ENCODE data around the gene GABPB1. TPM values are rescaled to one million over a fixed set of nuclear protein-coding genes. Genes with fewer than 3 reads are reported as not detected.
"Not testable (repeated sequence)": the region's sequence is repeated elsewhere in the genome, so short reads cannot be mapped to it uniquely, and the experiment has no call there.

The GABPB1 gene
- total RNA-seq: 82.1 TPM

DNA sequence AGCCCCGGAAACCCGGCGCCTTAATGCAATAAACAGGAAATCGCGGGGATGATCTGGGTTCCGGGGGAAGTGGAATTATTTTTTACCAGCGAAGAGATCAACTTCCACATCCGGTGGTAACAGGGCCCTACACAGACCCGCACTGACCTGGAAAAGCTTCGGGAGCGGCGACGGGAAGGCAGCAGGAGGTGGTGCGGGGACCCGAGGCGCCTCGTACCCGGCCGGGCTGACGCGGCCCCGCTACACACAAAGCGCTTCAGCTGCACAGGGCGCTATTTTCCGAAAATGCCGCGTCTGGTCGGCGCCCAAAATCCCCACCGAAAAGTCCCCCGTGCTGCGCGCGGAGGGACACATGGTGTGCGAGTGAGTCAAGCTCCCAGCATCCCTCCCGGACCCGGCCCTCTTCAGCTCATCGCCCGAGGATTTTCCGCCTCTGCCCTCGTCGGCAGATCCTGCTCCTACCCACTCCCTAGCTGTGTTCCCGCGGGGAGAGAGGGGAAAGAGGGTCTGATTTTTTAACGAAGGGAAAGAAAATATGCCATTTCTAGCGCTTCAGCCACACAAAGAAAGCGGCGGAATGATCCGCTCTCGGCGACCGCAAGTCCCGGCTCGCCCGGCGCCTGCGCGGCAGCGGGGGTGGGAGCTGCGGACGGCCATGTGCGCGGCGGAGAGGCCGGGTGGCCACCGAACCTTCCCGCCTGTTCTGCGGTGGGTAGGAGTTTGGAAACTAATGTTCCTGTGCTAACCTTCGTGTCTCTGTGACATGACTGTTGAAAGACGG lies at the start of gene GABPB1:
GABPB1 (minus strand) TSS at position 361 of the 781 bp plus-strand sequence. CDS start 45,400 bp downstream, outside the sequence.
- Histone ChIP-seq H3K4me3 (ENCODE audit: low read length) (peak within 1 kb of the TSS; percentile 93), H3K27me3 (ENCODE audit: insufficient read depth, low read length) (no peaks in the 10 kb centered on the region), H3K4me1 (ENCODE audit: insufficient read depth, low read length) (peaks cover 54% of the 10 kb centered on the region), H3K9me3 (ENCODE audit: low read depth, low read length) (no peaks in the 10 kb centered on the region)

DNA sequence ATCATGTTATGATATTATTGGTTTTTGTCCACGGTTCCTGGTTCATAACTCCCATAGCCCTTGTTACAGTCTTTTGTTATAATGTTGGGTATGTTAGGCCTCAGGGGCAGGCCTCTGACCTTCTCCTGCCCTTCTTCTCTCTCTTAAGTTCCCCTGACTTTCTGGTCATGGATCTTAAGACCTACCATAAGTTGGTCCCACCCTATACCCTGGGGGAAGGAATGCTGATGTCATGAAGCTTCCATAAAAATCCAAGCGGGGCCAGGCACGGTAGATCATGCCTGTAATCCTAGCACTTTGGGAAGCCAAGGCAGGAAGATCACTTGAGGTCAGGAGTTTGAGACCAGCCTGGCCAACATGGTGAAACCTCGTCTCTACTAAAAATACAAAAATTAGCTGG lies 36.6 kb upstream of the GABPB1 start:
- H3K4me1 ChIP-seq (ENCODE audit: insufficient read depth, low read length): peaks cover 14% of the 10 kb centered on the region
- not testable (repeated sequence) for H3K27me3 ChIP-seq (ENCODE audit: insufficient read depth, low read length); H3K4me3 ChIP-seq (ENCODE audit: low read length); H3K9me3 ChIP-seq (ENCODE audit: low read depth, low read length)

DNA sequence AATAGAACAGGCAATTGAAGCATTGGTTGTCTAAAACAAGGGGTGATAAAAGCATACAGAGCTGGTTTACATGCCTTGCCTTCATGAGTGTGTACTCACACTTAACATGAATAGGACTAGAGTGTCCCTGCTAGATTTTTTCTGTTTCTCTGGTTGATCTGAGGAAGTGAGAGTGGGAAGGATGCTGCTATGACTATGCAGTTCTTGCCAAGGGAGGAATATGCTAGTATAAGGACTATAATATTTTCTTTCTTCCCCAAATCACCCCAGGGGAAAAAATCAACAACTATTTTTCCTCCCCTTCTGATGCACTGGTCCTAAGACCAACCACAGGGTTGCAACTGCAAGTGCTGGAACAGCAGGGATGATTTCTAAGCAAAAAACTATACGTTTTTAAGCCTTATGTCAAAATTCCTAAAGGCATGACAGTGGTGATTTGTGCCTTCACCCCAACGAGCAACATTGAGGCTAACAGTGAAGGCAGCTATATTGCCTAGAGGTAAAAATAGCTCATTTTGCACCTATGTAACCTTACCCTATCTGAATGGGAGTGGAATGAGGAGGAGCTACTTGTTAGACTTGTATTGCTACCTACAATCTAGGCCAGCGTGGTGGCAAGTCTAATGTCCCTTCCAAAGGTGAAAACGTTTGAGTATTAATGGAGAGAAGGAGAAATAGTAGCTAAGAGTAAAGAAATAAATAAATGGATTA lies 35.7 kb upstream of the GABPB1 start:
- H3K4me3 ChIP-seq (ENCODE audit: low read length): no peak overlapping the region
- no peaks in the 10 kb centered on the region for H3K27me3 ChIP-seq (ENCODE audit: insufficient read depth, low read length)
- H3K4me1 ChIP-seq (ENCODE audit: insufficient read depth, low read length): peaks cover 14% of the 10 kb centered on the region
- H3K9me3 ChIP-seq (ENCODE audit: low read depth, low read length): no peaks in the 10 kb centered on the region

DNA sequence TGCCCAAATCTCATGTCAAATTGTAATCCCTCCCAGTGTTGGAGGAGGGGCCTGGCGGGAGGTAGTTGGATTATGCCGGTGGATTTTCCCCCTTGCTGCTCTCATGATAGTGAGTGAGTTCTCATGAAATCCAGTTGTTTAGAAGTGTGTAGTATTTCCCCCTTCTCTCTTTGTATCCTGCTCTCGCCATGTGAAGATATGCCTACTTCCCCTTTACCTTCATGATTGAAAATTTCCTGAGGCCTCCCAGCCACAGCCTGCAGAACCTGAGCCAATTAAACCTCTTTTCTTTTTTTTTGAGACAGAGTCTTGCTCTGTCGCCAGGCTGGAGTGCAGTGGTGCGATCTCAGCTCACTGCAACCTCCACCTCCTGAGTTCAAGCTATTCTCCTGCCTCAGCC lies 27.4 kb upstream of the GABPB1 start:
- not testable (repeated sequence) for H3K4me3 ChIP-seq (ENCODE audit: low read length); H3K9me3 ChIP-seq (ENCODE audit: low read depth, low read length); H3K4me1 ChIP-seq (ENCODE audit: insufficient read depth, low read length); H3K27me3 ChIP-seq (ENCODE audit: insufficient read depth, low read length)

DNA sequence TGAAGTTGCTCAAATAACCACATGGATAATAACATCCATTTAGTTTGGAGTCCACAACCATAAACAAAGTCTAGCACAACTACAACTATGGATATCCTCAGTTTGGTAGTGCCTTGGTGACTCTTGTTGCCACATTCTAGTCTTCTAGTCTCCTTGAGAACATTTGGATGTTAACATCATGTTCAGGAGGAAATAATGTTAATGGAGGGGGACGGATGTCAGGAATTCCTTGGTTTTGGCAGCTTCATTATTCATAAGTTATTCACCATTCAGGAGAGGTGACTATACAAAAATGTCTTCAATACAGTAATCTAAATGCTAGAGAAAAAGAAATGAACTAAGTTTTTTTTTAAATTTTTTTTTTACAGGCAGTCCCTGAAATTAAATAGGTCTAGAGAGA lies 26.4 kb upstream of the GABPB1 start:
- Histone ChIP-seq H3K27me3 (ENCODE audit: insufficient read depth, low read length) (no peaks in the 10 kb centered on the region), H3K9me3 (ENCODE audit: low read depth, low read length) (no peaks in the 10 kb centered on the region), H3K4me1 (ENCODE audit: insufficient read depth, low read length) (peaks cover 8% of the 10 kb centered on the region), H3K4me3 (ENCODE audit: low read length) (no peak overlapping the region)

DNA sequence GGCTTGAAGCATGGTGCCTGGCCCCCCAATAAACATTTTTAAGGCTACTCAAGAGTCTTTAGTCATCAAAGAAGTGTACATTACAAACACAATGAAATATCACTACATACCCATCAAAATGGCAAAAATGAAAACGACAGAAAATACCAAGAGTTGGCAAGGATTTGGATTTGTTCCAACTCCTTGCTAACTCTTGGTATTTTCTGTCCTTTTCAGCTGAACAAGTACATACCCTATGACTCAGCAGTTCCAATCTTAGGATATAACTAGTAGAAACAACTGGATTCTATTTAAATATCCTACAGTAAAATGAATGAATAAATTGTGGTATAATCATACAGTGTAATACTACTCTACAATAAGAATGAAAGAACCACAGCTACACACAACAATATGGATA lies 25.1 kb upstream of the GABPB1 start:
- H3K27me3 ChIP-seq (ENCODE audit: insufficient read depth, low read length): no peaks in the 10 kb centered on the region
- H3K9me3 ChIP-seq (ENCODE audit: low read depth, low read length): no peaks in the 10 kb centered on the region
- no peak overlapping the region for H3K4me3 ChIP-seq (ENCODE audit: low read length)
- peaks cover 8% of the 10 kb centered on the region for H3K4me1 ChIP-seq (ENCODE audit: insufficient read depth, low read length)

DNA sequence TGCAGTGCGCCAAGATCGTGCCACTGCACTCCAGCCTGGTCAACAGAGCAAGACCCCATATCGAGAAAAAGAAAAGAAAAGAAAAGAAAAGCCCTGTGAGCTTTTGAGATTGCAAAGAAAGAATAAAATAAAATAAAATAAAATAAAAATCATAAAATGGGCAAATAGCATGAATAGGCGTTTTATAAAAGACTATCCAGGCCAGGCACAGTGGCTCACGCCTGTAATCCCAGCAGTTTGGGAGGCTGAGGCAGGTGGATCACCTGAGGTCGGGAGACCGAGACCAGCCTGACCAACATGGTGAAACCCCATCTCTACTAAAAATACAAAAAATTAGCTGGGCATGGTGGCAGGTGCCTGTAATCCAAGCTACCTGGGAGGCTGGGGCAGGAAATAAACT lies 24.4 kb upstream of the GABPB1 start:
- not testable (repeated sequence) for H3K4me3 ChIP-seq (ENCODE audit: low read length); H3K4me1 ChIP-seq (ENCODE audit: insufficient read depth, low read length); H3K27me3 ChIP-seq (ENCODE audit: insufficient read depth, low read length); H3K9me3 ChIP-seq (ENCODE audit: low read depth, low read length)

DNA sequence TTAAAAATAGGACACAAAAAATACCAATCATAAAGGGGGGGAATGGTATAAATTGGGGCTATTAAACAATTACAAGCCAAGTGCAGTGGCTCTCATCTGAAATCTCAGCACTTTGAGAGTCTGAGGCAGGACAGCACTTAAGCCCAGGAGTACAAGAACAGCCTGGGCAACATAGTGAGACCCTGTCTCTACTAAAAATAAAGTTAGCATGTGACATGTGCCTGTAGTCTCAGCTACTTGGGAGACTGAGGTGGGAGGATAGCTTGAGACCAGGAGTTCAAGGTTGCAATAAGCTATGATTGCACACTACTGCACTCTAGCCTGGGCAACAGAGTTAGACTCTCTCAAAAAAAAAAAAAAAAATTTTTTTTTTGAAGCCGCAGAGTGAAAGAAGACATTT lies 23.8 kb upstream of the GABPB1 start:
- Histone ChIP-seq H3K27me3 (ENCODE audit: insufficient read depth, low read length) (no peaks in the 10 kb centered on the region), H3K4me1 (ENCODE audit: insufficient read depth, low read length) (peaks cover 8% of the 10 kb centered on the region), H3K4me3 (ENCODE audit: low read length) (no peak overlapping the region), H3K9me3 (ENCODE audit: low read depth, low read length) (no peaks in the 10 kb centered on the region)

DNA sequence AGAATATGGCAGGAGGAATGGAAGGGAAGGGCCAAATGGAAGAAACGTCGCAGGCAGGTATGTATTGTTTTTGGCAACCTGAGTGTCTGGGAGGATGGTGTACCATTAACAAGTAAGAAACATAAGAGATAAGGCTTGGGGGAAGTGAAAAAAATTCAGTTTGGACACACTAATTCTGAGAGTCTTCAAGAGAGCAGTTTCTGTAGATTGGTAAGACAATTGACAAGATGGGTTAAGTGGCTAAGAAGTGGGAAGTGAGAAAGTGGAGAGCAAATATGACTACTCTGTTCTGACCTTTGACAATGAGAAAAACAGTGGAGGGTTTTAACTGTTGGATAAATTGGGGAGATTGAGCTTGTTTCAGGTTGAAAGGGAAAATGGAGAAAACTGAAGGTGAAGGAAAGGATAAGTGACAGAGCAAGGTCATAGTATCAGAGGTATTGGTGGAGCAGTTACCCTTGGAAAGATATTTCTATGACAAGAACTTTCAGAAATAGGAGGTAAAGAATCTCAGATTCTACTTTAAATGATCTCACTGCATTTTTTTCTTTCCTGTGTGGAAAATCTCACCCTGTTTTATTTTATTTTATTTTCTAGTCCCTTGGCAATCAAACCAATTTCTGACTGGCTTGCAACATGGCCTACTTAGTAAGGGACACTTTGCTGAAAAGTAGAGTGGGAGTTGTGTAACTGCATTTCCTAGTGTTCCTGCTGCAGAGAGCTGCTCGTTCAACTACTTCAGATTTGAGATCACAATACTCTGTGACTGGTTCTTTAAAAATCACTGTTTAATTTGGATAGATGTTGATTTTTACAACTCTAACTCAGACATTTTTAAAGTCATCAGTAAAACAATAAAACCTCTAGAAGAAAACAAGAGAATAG lies 23.1 kb upstream of the GABPB1 start:
- Histone ChIP-seq H3K4me3 (ENCODE audit: low read length) (no peak overlapping the region), H3K9me3 (ENCODE audit: low read depth, low read length) (no peaks in the 10 kb centered on the region), H3K27me3 (ENCODE audit: insufficient read depth, low read length) (no peaks in the 10 kb centered on the region), H3K4me1 (ENCODE audit: insufficient read depth, low read length) (peaks cover 8% of the 10 kb centered on the region)

DNA sequence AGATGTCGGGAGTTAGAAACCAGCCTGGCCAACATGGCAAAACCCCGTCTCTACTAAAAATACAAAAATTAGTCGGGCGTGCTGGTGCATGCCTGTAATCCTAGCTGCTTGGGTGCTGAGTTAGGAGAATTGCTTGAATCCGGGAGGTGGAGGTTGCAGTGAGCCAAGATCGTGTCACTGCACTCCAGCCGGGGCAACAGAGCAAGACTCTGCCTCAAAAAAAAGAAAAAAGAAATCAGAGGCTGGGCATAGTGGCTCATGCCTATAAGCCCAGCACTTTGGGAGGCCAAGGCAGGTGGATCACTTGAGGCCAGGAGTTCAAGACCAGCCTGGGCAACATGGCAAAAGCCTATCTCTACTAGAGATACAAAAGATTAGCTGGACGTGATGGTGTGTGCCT lies 14.6 kb upstream of the GABPB1 start:
- not testable (repeated sequence) for H3K4me1 ChIP-seq (ENCODE audit: insufficient read depth, low read length); H3K27me3 ChIP-seq (ENCODE audit: insufficient read depth, low read length); H3K4me3 ChIP-seq (ENCODE audit: low read length); H3K9me3 ChIP-seq (ENCODE audit: low read depth, low read length)

DNA sequence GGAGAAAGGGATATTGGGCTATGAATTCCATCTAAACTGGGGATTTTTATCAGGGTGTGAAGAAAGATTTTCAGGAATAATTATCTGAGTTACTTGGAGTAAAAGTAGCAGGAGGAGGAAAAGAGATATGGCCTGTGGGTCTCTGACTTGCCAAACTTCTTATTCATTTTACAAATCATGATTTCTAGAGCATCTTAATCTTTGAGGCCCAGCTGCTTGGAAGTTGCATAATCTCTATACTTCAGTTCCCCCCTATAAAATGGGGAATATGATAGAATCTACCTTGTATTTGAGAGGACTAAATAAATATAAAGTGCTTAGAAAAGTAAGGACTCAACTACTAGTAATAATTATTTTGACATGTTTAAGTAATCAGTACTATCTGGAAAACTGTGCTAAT lies 11.0 kb upstream of the GABPB1 start:
- H3K4me1 ChIP-seq (ENCODE audit: insufficient read depth, low read length): no peaks in the 10 kb centered on the region
- H3K9me3 ChIP-seq (ENCODE audit: low read depth, low read length): no peaks in the 10 kb centered on the region
- no peaks in the 10 kb centered on the region for H3K27me3 ChIP-seq (ENCODE audit: insufficient read depth, low read length)
- no peak overlapping the region for H3K4me3 ChIP-seq (ENCODE audit: low read length)

DNA sequence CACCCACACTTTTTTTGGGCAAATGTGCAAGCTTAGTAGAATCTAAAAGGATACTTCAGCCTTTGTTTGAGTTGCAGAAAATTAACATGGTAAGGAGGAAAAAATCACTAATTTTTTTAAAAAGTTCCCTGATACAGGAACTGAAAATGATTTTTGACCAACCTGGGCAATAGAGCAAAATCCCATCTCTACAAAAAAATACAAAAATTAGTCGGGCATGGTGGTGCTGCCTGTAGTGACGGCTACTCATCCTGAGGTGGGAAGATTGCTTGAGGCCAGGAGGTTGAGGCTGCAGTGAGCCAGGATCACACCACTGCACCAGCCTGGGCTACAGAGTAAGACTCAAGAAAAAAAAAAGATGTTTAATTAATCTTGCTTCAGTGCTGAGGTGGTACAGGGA lies 10.6 kb upstream of the GABPB1 start:
- no peak overlapping the region for H3K4me3 ChIP-seq (ENCODE audit: low read length)
- no peaks in the 10 kb centered on the region for H3K27me3 ChIP-seq (ENCODE audit: insufficient read depth, low read length)
- no peaks in the 10 kb centered on the region for H3K9me3 ChIP-seq (ENCODE audit: low read depth, low read length)
- no peaks in the 10 kb centered on the region for H3K4me1 ChIP-seq (ENCODE audit: insufficient read depth, low read length)

DNA sequence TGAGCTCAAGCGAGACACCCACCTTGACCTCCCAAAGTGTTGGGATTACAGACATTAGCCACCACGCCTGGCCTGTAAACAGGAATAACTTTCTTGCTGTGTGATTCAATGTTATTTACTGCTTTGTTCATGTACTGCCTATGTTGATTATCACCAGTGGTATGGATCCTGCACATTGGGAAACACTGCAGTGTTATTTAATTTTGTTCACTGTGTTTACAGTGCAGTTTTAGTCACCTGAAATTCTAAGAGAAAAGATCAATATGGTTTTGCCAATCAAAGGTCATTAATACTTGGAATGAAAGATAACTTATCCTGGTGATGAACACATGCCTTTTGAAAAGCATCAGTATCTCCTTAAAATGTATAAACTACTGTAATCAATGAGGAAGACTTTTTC lies 8.6 kb upstream of the GABPB1 start:
- Histone ChIP-seq H3K4me3 (ENCODE audit: low read length) (no peak overlapping the region), H3K27me3 (ENCODE audit: insufficient read depth, low read length) (no peaks in the 10 kb centered on the region), H3K4me1 (ENCODE audit: insufficient read depth, low read length) (peaks cover 7% of the 10 kb centered on the region), H3K9me3 (ENCODE audit: low read depth, low read length) (no peaks in the 10 kb centered on the region)

DNA sequence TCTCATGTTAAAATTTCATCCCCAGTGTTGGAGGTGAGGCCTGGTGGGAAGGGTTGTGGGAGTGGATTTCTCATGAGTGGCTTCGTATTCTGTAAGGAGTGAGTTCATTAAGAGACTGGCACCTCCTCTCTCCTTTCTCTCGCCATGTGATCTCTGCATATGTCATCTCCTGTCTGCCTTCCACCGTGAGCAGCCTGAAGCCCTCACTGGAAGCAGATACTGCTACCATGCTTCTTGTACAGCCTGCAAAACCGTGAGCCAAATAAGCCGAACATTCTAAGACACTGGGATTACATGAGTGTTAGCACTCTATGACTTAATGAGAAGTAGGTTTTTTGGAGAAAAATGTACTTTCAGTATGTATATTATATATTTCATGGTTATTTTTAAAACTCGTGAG lies 6.8 kb upstream of the GABPB1 start:
- Histone ChIP-seq H3K4me3 (ENCODE audit: low read length) (no peak overlapping the region), H3K9me3 (ENCODE audit: low read depth, low read length) (no peaks in the 10 kb centered on the region), H3K4me1 (ENCODE audit: insufficient read depth, low read length) (peaks cover 17% of the 10 kb centered on the region), H3K27me3 (ENCODE audit: insufficient read depth, low read length) (no peaks in the 10 kb centered on the region)

DNA sequence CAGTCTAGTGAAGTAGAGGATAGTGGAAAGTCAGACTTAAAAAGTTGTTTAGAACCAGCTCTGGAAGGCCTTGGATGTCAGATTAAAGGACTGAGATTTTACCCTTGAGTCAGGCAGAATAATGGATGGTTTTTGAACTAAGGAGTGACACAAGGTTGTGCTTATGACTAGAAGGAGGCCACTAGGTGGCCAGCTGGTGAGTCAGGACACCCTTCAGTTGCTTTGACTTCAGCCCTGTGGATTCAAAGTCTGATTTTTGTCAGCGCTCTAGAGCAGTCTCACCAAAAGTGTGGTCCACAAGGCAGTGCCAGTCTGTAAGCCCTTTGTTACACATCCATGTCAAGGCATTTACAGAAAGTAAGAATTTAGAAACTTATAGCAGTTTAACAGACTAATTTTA lies 3.8 kb upstream of the GABPB1 start:
- Histone ChIP-seq H3K4me3 (ENCODE audit: low read length) (no peak overlapping the region), H3K4me1 (ENCODE audit: insufficient read depth, low read length) (peaks cover 28% of the 10 kb centered on the region), H3K27me3 (ENCODE audit: insufficient read depth, low read length) (no peaks in the 10 kb centered on the region), H3K9me3 (ENCODE audit: low read depth, low read length) (no peaks in the 10 kb centered on the region)
